Heart left ventricle (tissue), 16 donors: ENCODE data around the gene NKD1. TPM values are rescaled to one million over a fixed set of nuclear protein-coding genes. Genes with fewer than 3 reads are reported as not detected.

ENCODE experiments used
- ATAC-seq, 4 donors: fragments of 200-7000 bp; cut with Tn5 transposase; one replicate each; pipeline ENCODE4 v1.9.1; 2020 to 2022; ENCODE audit warnings: moderate library complexity in 4 of 4, mild to moderate bottlenecking in 3 of 4, moderate number of reproducible peaks in 1 of 4
- DNase-seq, 5 donors: peaks; one replicate each; pipeline ENCODE4 v3.0.0-alpha.2; 2020
- H3K27ac ChIP-seq, 12 donors: fragments of 200-600 bp; sonication (generic) in 4 of 12; one replicate each; pipeline versions ENCODE4 v1.5.0 to v1.8.0; 2016 to 2022; ENCODE audit warnings: mild to moderate bottlenecking in 2 of 12
- H3K27me3 ChIP-seq, 9 donors: fragments of 200-600 bp; sonication (generic) in 2 of 9; one replicate each; pipeline versions ENCODE4 v1.5.1 to v1.8.0; 2016 to 2022; ENCODE audit warnings: mild to moderate bottlenecking in 3 of 9
- H3K36me3 ChIP-seq, 9 donors: fragments of 200-600 bp; sonication (generic) in 2 of 9; one replicate each; pipeline versions ENCODE4 v1.5.0 to v1.8.0; 2018 to 2022; ENCODE audit warnings: mild to moderate bottlenecking in 2 of 9
- H3K4me1 ChIP-seq, 12 donors: fragments of 200-600 bp; sonication (generic) in 4 of 12; one replicate each; pipeline versions ENCODE4 v1.5.0 to v1.8.0; 2016 to 2022; ENCODE audit warnings: mild to moderate bottlenecking in 3 of 12
- H3K4me3 ChIP-seq, 12 donors: fragments of 200-600 bp; sonication (generic) in 4 of 12; one replicate each; pipeline versions ENCODE4 v1.5.0 to v1.8.0; 2017 to 2022; ENCODE audit warnings: mild to moderate bottlenecking in 9 of 12, moderate library complexity in 4 of 12
- H3K9me3 ChIP-seq, 12 donors: fragments of 200-600 bp; sonication (generic) in 4 of 12; one replicate each; pipeline versions ENCODE4 v1.5.0 to v1.8.0; 2016 to 2022; ENCODE audit warnings: mild to moderate bottlenecking in 1 of 12
- CTCF ChIP-seq, 12 donors: fragments of 200-600 bp; sonication (generic) in 4 of 12; IDR thresholded peaks; one replicate each; pipeline versions ENCODE4 v1.5.0 to v1.8.0; 2018 to 2022; ENCODE audit warnings: antibody characterized with exemption in 12 of 12, mild to moderate bottlenecking in 5 of 12
- POLR2A ChIP-seq, 2 donors: fragments of 450-650 bp; IDR thresholded peaks; one replicate each; pipeline ENCODE4 v1.6.1; 2017; ENCODE audit warnings: antibody characterized with exemption in 2 of 2, mild to moderate bottlenecking in 2 of 2, moderate library complexity in 2 of 2
- WGBS, 4 donors: extraction: QIAGEN DNeasy Blood & Tissue Kit in 2 of 4; methylation state at CpG; one replicate each; pipeline versions ENCODE4 v1.1.5 to v1.1.7; 2013 to 2018; 5-methylcytosine and 5-hydroxymethylcytosine counted together
- intact Hi-C, 10 donors: fragments of 100-400 bp; cut with DNase I; formaldehyde crosslinking; loops; one replicate each; pipeline versions ENCODE4 v1.11.1 to v1.14.2; 2022
- polyA plus RNA-seq, 2 donors: library from polyadenylated mRNA; stranded (reverse); fragments of 200-250 nt; gene quantifications; one replicate each; pipeline ENCODE4 v1.2.3, GENCODE V29; 2013
- total RNA-seq, 9 donors: library from RNA; depleted of rRNA in 2 of 9; stranded (reverse); fragments of >200 nt in 2 of 9; fragmentation: NEBNext Ultra II Directional in 3 of 9; extraction: Animal tissue kit (Norgen Biotek cat#: 25700) in 3 of 9; gene quantifications; one replicate each; pipeline versions ENCODE4 v1.1.0 to v1.2.4, GENCODE V29; 2016 to 2023
- donor health status: ischemic (EF 13 %, LVEDD 7.1; RV severe dilation, severe dysfunction).
- donor health status: healthy with polysubstance abuse.
- donor health status: DM: no; HTN: yes; CAD: no.
- donor health status: DM: no; HTN: no; CAD: no.
- donor health status: ischemic (EF 25% LVEDD 6.9; RV normal size, moderate dysfunction).
- donor health status: ischemic (EF 25% LVEDD 5.7; RV mildly dilated, moderate dysfunction).
- donor health status: healthy.
- donor health status: DM: yes; HTN: yes; CAD: no.
- donor health status: ischemic (EF 35%, LVEDD 5.7; RV mildly dilated, moderate dysfunction).
- donor health status: nonischemic (EF 11% LVEDD 7.7; RV severe dilation, severe dysfunction).
- donor health status: DM: yes; HTN: yes; CAD: no.
- donor health status: PGD.
- donor health status: ischemic (EF 29% LVEDD 5.4; RV normal size, mild dysfunction).
- donor health status: nonischemic (EF 23%, LVEDD 6.1; RV moderate dilation, normal function).

Gene NKD1
- total and polyA plus RNA-seq, 11 donors, result 0.05 to 1.0 (median 0.26) TPM

GRCh38 chr16:50685462-50686063 is 137.4 kb downstream of the NKD1 start:
- intact Hi-C loops, result no loop called here
- TF ChIP-seq POLR2A (IDR thresholded peaks at IDR 0.05), result no peak
- no peak for TF ChIP-seq CTCF (IDR thresholded peaks at IDR 0.05)
- Histone ChIP-seq H3K9me3 (no peaks in the 10 kb centered on the region), H3K4me3 (no peak overlapping the region), H3K27ac (peak overlapping the region in 1 of 12 donors; percentile 85), H3K36me3 (no peaks in the 10 kb centered on the region), H3K4me1 (peaks cover 0 to 54% (median 0%) of the 10 kb centered on the region in 12 donors), H3K27me3 (no peaks in the 10 kb centered on the region)
- ATAC-seq, result peak in 2 of 4 donors; percentile 49 to 69
- DNase-seq, result no peak
- 88 to 93% (median 91%) methylated on average over 8 of the region's 8 CpGs for WGBS, 4 donors

GRCh38 chr16:50688083-50688482 is 139.9 kb downstream of the NKD1 start:
- intact Hi-C loops, result no loop called here
- WGBS, 4 donors, result 33 to 61% (median 49%) methylated on average over 12 of the region's 12 CpGs
- Histone ChIP-seq H3K4me1 (peaks cover 0 to 35% (median 0%) of the 10 kb centered on the region in 12 donors), H3K27ac (no peak overlapping the region), H3K9me3 (no peaks in the 10 kb centered on the region), H3K36me3 (no peaks in the 10 kb centered on the region), H3K4me3 (no peak overlapping the region), H3K27me3 (no peaks in the 10 kb centered on the region)
- ATAC-seq, result peak in 1 of 4 donors; percentile 27
- TF ChIP-seq POLR2A (IDR thresholded peaks at IDR 0.05) (no peak), CTCF (IDR thresholded peaks at IDR 0.05) (no peak)
- peak in 1 of 5 donors; percentile 14 for DNase-seq

- TF ChIP-seq POLR2A (IDR thresholded peaks at IDR 0.05) (no peak), CTCF (IDR thresholded peaks at IDR 0.05) (no peak)
- Histone ChIP-seq H3K36me3 (no peaks in the 10 kb centered on the region), H3K4me1 (peaks cover 0 to 30% (median 3%) of the 10 kb centered on the region in 12 donors), H3K27me3 (no peaks in the 10 kb centered on the region), H3K27ac (no peak overlapping the region), H3K4me3 (no peak overlapping the region), H3K9me3 (no peaks in the 10 kb centered on the region)
- no peak for DNase-seq
- WGBS, 4 donors, result 68 to 83% (median 79%) methylated on average over 3 of the region's 3 CpGs
- no peak for ATAC-seq
- intact Hi-C loops, result no loop called here
These were observed 140.7 kb downstream of the NKD1 start for GRCh38 chr16:50688867-50689266.

- ATAC-seq (no peak), DNase-seq (no peak)
- H3K4me3 ChIP-seq, result no peak overlapping the region
- H3K9me3 ChIP-seq, result no peaks in the 10 kb centered on the region
- peaks cover 0 to 4% (median 0%) of the 10 kb centered on the region in 9 donors for H3K27me3 ChIP-seq
- no peaks in the 10 kb centered on the region for H3K36me3 ChIP-seq
- H3K27ac ChIP-seq, result no peak overlapping the region
- intact Hi-C loops, result loop anchor here in 1 of 10 donors (10.0 kb wide), 1 partner anchor 55 kb away; the partner anchor contains the start of gene CYLD
- peaks cover 0 to 29% (median 3%) of the 10 kb centered on the region in 12 donors for H3K4me1 ChIP-seq
- WGBS, 4 donors, result 96 to 98% (median 97%) methylated on average over 2 of the region's 2 CpGs
- no peak for TF ChIP-seq CTCF (IDR thresholded peaks at IDR 0.05)
- no peak for TF ChIP-seq POLR2A (IDR thresholded peaks at IDR 0.05)
These were observed 142.0 kb downstream of the NKD1 start for GRCh38 chr16:50690177-50690576.
